NCI-H748 (cell line): ENCODE results near the gene MGAT1.
"Not testable (repeated sequence)": the region's sequence is repeated elsewhere in the genome, so short reads cannot be mapped to it uniquely, and the experiment has no call there.

Source experiments
- DNase-seq: peaks from one replicate; lab custom pipeline; 2025; ENCODE audit not compliant: unreplicated experiment; lab: John Stamatoyannopoulos, UW

MGAT1 gene

DNA sequence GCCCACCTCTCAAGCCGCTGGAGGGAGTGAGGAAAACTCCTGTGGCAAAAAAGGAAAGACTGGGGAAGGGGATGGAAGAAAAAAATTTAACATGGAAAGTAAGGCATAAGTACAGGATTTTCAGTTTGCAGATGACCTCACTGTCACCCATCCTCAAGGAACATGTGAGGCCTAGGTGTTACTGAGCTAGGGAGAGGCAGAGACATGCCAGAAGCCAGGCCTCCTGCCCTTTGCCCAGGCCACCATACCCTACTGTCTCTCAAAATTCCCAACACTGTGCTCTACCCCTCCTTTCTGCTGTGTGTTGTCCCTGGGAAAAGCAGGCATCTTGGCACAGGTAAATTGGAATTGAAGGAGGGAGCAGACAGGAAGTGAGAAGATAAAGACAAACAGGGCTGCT, 4.4 kb upstream of the MGAT1 start:
- no peak for DNase-seq

DNA sequence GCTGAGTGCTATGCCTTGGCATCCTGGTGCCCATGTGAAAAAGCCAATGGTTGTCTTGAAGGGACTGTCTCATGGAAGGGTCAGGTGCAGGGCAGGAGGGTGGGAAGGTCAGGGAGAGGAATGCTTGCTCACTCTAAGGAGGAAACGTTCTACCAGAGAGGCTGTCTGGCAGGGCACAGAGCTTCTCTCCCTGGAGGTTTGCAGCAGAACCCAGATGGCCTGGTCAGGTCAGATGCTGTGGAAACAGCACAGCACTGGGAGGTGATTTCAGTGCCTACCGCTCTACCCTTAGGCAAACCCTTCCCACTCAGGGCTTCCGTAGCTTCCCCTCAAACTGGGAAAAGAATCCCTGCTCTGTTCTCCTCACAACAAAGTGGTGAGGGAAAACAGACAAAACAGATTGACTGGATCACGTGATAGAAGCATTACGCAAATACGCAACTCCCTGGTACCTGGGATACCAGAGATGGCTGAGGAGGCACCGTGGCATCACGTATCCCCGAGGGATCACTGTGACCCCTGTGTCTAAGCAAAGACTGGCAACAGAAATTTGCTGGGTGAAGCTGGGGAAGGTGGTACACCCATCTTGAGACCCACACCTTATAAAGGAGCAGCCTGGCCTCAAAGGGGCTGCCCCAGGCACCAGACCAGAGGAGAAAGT, 3.9 kb upstream of the MGAT1 start:
- no peak for DNase-seq

DNA sequence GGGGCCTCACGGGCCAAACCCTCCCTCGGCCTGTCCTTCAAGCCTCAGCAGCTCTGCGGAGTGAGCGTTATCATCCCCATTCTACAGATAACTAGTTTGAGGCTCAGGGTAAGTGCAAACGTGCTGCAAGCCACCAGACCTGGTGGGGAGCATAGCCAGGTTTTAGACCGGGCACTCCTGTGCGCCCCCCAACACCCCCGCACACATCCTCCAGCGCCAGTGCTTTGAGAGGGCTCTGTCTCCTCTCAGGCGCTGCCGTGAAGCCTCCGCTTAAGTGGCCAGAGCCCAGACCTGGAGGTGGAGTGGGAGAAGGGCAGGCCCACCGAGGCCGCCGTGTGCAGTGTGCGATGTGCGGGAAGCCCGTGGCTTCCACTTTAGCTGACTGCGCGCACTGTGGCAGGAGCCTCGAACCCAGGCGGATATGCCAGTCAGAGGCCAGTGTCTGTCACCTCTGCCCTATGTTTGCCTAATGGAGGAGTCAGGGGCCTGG, 1.6 kb upstream of the MGAT1 start:
- DNase-seq: no peak

DNA sequence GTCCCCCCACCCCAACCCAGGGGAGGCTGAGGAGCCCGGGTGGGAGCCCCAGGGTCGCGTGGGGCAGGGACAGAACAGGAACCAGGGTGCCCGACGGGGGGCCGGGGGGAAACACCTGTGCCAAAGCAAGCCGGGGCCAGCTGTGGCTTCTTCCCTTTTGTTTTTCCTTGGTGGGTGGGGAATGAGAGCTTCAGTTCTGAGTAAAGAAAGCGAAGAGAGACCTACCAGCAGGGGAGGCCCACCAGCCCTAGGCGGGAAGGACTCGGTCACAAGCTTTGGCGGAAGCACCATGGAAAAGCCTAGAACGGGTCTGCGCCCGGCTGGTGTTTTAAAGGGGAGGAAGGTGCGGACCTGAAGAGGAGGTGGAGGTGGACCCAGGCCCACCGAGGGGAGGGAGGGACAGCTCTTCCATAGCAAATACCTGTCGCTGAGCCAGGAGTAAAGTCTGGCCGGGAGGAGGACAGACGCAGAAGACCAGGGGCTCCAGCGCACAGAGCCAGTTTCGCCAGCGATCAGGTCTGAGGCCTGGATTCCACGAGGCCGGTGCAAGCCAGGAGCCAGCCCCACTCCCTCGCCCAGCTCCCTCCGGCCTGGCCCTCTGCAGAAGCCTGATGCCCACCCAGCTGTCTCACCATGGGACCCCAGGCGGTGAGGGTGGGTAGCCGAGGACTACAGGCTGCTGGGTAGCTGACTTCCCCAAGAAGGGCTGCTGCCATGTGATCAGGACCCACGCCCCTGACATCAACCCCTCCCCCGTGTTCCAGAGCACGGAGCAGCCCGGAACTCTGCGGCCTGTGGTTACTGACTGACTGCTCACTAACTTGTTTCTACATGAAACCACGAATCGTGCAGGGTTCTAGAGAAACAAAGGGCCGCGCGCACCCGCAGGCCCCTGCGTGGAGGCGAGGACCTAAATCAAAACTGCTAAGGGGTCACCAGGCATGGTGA, 849 bp upstream of the MGAT1 start:
- peak; percentile 40 for DNase-seq

DNA sequence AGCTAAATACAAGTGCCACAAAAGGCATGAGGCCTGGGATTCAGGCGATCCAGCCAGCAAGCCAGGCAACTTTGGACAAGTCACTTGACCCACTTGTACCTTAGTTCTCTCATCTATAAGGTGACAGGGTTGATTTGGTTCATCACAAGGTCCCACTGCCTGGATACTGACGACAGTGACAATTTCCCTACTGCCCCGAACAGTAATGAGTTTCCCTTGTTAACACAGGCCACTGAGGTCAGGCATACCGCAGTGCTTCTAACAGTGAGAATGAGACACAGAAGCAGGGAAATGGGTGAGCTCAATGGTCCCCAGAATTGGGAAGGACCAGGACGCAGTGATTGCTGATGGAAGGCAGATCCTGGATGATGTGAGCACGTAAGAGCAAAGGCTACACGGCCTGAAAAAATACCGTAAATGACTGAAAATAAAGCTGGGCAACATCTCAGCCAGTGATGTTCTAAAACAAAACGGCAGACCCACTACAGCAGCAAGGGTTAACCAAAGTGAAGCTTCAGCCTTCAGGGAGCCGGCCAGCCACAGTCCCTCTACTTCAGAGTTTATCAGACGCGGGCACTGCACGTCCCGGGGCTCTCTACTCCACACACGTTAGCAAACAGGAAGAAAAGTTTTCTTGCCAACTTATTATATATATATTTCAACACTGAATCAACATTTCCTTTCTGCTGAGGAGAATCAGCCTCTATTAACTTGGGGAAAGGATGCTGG, 846 bp downstream of the MGAT1 start:
- DNase-seq: no peak

DNA sequence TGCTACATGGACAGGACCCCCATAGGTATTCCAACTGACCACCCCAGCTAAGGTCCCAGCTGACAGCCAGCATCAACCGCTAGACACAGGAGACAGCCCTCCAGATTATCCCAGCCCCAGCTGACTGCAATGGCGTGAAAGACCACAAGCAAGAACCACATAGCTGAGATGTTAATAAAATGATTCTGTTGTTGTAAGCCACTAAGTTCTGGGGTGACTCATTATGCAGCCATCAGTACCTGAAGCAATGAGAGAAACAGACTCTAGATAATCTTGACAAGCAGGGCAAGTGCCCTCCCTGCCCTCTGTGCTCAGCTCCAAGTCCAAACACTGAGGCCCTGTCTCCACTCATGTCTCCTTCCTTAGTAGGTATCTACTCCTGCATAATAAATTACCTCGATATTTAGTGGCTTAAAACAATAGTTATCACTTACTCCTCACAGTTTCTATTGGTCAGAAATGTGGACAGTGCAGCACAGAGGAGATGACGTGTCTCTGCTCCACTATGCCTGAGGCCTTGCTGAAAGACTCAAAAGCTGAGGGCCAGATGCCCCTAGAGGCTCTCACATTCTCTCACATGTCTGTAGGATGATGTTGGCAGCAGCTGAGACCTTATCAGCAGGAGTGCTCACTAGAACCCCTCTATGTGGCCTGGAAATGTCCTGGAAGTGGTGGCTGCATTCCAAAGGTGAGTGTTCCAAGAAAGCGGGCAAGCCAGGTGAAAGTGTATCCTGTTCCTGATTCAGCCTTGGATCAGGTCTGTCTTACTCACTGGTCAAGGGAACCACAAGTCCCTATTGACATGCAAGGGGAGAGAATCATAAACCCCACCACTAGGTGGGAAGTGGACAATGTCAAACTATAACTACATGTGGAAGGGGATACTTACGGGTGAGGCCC, 2.5 kb downstream of the MGAT1 start:
- no peak for DNase-seq

DNA sequence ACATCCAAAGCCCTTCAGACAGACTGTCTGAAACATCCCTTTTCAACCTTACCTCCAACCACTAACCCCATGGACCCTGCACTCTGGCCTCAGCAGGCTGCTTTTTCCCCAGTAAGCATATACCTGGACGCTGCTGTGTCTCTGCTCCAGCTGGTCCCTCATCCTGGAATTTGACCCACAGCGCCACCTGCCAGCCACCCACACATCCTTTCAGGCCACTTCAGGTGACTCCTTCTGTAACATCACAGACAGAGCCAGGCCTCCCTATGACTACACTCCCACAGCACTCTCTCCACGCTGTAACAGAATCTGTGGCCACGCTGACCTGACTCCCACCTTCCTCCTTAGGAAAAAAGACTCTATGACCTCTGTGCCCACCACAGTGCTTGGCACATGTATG, 3.4 kb downstream of the MGAT1 start:
- DNase-seq: peak; percentile 50

DNA sequence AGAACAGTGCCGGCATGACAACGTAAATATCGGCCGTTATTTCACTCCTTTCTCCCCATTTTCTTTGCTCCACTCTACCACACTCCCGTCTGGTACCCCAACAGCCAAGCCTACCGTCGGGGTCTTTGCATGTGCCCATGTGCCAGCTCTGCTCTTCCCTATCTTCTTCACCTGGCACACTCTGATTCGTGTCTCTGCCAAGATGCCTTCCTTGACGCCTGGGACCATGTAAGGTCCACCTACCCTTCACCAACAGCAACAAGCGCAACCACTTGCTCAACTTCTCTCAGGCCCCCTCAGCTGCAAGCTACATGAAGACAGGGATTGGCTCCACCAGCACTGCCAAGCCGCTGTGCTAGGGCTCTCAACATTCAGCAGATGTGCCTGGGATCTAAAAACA, 4.4 kb downstream of the MGAT1 start:
- DNase-seq: no peak

DNA sequence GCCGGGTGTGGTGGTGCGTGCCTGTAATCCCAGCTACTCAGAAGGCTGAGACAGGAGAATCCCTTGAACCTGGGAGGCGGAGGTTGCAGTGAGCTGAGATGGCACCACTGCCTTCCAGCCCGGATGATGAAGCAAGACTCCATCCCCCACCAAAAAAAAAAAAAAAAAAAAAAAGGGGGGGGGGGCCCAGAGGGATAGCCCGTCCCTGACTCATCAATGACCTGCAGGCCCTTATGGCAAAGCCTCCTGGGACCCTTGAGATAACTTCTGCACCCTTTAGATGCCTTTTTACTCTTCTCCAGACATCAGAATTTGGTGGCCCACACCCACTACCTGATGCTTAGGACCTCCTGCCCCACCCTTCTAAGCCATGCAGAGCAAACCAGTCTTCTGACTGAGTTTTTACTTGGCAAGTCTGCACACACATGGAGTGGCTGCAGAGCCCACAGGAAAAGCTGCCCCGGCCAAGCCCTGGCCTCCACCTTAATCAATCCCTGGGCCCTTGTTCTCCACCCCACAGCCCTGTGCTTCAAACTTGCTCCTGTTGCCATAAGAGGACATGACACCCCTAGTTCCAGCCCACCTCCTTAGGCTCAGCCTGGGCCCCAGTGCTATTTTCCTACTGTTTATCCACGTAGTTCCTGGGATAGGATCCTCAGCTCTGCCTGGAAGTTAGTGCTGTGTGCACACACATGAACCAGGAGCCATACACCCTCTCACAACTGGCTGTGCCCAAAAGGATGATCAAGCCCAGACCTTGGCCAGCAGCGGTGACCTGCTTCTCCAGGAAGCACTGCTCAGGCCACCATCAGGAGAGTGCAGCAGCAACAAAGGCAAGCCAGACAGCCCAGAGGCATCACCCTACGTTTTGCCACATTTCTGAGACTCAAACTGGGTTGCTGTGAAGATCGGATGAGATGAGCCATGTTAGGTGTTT, 5.1 kb downstream of the MGAT1 start:
- no peak for DNase-seq

DNA sequence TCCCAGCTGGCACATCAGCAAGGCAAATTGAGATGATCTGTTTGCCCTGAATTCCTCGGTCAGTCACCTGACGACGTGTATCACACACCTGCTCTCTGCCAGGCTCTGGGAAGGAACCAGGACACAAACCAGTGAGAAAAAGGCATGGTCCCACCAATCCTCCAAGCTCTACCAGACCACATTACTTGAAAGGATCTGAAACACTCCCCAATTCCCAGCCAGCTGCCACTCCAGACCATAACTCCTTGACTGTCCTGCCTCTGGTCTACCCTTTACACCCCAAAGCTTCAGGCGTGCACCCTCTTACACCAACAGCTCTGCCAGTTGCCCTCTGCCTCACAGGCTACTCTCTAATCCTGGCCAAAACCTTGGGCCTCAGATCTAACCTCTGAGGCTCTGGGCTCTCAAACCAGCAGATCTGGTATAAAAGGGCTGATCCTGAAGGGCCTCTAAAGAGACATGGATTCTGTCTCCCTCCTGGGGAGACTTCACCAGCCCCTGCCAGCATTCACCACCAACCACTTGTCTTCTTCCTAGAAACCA, 6.8 kb downstream of the MGAT1 start:
- no peak for DNase-seq

DNA sequence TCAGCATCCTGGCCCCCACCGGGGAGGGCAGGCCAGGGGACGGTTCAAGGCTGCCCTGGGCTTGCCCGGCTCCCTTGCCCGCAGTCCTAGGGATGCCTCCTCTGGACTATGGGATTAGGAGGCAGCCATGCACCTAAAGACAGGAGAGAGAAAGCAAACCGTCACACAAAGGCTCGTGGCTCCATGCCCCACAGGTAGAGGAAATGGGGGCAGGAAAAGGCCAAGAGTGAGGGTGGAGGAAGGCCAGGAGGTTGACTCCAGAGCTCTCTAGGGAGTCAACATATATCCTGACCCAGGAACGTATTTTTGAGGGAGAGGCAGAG, 9.7 kb downstream of the MGAT1 start:
- DNase-seq: no peak

DNA sequence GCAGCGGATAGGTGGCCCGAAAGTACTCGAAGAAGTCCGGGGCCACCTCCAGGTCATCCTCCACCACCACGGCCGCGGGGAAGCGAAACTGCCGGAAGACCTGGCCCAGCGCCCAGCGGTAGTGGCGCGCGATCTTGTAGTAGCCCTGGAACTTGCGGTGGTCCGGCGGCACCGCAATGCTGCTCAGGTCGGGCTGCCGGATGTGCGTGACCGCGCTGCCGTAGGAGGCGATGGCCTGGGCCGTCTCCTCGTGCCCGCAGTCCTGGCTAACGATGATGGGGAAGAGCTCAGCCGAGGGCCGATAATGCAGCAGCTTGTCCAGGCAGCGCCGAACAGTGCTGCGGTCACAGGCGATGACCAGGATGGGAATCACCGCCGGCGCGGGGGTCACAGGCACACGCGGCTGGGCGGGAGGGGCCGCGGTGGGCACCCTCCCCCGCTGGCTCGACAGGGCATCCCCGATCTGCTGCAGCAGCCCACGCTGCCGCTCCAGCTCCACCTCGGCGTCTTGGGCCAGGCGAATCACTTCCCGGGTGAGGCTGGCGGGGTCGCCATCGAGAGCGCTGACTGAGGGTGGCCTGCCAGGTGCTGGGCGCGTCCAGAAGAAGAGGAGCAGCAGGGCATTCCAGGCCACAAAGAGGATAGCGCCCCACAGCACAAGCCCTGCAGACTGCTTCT, 10.2 kb downstream of the MGAT1 start:
- no peak for DNase-seq

DNA sequence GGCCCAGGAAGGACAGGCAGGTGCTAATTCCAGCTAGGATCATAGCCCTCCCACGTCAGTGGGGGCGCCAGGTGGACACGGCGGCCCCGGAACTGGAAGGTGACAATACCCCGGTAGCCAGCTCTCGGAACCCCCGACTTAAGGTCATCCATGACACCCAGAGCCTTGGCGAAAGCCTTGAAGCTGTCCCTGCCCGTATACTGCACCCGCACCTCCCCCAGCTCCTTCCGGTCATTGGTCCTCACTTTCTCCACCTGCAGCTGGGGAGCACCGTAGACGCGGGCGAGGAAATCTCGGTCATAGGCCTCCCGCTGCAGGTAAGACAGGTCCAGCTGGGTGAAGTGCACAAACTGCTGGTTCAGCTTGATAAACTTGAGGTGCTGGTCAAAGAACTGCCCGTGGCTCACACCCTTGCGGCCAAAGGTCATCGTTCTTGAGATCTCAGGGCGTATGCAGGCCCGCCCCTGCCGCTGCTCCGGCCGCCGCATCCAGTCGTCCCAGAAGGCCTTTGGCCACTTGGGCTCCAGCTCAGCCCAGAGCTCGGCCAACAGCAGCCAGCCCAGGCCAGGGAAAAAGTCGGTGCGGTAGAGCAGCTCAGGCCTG, 10.9 kb downstream of the MGAT1 start:
- DNase-seq: no peak

DNA sequence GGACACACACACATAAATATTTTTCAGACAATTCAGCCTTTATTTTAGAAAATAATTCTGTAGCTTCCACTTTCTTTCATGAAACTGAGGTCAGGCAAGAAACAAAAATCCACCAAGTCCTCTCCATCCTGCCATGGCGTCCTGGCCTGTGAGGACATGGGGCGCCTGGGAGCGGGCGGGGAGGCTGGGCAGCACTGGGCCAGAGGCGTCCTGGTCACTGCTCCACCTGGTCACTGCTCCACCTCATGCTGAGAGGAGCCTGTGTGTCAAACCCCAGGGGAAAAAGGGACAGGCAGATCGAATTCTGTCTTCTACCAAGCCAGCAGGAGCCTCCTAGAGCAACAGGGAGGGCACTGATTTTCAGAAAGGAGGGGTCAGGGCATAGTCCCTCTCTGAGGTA, 12.1 kb downstream of the MGAT1 start:
- DNase-seq: no peak

DNA sequence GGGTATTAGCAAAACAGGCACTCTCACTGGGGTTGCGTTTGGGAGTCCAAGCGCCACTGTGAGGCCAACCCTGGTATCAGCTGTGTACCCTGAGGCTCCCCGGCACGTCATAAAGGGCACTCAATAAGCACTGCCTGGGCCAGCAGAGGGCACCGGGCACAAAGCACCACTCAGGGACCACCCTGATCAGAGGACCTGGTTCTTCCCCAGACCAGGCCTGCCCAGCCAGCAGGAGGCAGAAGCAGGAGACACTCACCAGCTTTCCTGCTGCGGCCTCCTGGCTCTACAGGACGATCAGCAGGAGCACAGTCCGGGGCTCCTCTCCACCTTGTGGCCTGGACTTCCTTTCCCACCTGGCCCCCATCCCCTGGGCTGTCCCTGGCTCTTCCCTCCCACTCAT, 12.6 kb downstream of the MGAT1 start:
- DNase-seq: no peak

DNA sequence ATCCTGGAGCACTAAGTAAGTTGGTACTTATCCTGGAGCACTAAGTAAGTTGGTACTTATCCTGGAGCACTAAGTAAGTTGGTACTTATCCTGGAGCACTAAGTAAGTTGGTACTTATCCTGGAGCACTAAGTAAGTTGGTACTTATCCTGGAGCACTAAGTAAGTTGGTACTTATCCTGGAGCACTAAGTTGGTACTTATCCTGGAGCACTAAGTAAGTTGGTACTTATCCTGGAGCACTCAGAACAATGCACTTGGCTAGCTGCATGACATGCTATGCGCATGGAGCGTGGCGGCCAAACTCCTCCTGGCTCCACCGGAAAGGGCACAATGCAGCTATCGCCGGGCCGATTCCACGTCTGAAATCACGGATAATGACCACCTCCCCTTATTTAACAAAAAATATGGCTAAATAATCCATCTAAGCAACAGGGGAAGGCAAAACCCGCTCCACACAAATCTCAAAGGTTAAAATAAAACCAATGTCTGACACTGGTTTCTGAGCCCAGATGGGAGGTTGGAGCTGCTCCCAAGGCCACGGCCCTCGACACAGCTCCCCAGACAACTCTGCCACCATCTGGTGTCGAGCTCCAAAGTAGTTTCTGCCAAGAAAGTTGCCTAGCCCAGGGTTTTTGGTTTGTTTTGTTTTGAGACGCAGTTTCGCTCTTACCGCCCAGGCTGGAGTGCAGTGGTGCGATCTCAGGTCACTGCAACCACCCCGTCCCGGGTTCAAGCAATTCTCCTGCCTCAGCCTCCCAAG, 13.8 kb downstream of the MGAT1 start:
- not testable (repeated sequence) for DNase-seq

DNA sequence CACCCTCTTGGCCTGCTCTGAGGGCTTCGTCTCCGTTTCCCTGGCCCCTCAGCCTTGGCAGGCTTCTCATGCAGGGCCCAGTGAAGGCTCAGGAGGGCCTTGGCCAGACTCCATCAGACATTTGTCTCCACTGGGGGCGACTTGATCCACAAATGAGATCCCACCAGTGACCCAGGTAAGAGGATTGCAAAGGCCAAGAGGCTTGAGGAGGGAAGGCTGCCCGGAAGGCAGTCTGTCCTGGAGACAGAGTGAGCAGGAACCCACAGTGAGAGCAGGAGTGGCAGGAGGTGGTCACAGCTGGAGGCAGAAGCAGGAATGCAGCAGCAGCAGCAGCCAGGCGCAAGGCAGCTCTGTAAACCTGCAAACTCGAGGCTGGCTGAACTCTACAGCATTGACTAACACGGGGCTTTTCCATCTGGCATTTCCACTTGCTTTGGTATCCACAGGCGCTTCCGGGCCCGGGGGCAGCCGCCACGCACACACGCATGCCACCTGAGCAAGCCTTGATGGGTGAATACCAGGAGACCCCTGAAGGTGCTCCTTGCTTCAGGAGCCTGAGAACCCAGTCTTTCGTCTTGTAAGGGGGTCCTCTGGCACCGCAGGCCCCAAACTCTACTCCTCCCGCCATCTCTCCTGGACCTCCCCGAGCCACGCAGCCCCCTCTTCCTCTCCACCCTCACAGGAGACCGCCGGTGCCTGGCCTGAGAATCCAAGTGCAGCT, 14.7 kb downstream of the MGAT1 start:
- DNase-seq: no peak
